Stimulated activated CD8-positive, alpha-beta memory T cell treated with anti-CD3 and anti-CD28 coated beads, Interleukin-2, amount 100 ng/mL, for 1 hour (primary cell): ENCODE results near the gene ST6GALNAC4.
A peak's percentile ranks its signal among the peaks of the same experiment; 100 is the strongest.

ENCODE experiments used
- DNase-seq, 2 donors: peaks; one replicate each; pipeline ENCODE4 v3.0.0-alpha.2; 2020; ENCODE audit warnings: low read depth in 2 of 2

ST6GALNAC4 gene

DNA sequence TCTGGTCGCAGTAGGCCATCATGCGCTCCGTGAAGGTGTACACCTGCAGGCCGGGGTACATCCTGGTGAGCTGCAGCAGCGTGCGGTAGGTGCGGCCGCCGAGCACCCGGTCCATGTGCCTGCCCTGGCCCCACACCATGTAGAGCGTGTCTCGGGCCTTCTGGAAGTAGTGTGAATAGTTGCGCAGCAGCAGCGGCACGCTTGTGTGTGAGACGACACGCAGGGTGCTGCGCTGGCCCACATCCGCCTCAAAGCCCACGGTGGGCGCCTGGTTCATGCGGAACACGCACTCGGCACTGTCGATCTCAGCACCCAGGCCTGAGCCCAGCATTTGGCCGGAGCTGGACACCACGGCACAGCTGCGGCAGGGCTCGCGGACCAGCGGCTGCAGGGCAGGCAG is 4.5 kb downstream of the ST6GALNAC4 start:
- DNase-seq: no peak

- no peak for DNase-seq
These were observed 6.1 kb downstream of the ST6GALNAC4 start for GRCh38 chr9:127910613-127911205.

DNA sequence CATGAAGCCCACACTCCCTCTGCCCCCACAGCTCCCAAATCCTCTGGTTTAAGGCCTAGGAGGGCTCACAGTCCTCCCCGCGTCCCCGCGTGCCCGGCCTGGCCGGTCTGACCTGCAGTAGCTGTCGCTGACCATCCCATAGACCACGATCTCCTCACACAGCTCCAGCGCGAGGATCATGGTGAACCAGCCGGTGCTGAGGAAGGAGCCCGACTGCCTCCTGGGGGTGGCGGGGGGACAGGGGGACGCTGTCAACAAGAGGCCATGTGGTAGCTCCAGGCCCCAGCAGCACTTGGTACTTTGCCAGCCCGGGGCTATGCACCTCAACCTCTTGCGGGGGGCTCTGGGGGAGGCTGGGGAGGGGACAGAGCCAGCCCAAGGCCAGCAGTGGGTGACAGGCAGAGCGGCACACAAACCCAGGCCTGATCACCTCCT is 7.0 kb downstream of the ST6GALNAC4 start:
- no peak for DNase-seq

GRCh38 chr9:127908660-127908926 is 8.2 kb downstream of the ST6GALNAC4 start:
- no peak for DNase-seq

DNA sequence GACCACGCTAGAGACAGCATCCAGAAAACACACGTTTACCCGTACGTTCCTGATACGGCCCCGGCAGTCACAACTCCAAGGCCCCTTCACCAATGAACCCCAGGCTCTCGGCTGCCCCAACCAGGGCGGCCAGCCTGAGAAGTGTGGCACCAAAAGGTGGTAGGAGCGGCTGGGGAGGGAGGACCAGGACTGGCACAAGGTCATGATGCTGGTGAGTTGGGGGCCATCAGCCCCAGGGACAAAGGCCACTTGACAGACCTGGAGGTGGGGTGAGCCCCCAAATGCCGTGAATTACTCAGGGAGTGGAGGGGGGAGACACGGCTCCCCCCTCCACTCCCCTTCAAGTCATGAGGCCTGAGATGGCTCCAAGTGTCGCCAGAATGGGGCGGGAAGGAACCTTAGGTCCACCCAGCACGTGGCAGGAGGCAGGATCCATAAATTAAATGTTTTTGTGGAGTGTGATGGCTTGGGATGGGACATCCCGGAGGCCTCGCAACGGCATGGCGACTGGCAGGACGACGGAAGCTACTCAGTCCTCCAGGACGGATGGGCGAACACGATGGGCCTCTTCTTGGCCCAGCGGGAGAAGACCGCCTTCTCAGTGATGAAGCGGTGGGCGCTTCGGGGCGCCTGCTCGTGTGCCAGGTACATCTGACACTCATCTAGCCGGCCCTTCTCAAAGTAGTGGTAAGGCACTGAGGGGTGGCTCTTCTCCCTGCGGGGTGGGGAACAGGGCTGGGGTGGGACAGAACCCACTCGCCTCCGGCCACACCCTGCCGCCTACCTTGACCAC is 8.8 kb downstream of the ST6GALNAC4 start:
- no peak for DNase-seq

DNA sequence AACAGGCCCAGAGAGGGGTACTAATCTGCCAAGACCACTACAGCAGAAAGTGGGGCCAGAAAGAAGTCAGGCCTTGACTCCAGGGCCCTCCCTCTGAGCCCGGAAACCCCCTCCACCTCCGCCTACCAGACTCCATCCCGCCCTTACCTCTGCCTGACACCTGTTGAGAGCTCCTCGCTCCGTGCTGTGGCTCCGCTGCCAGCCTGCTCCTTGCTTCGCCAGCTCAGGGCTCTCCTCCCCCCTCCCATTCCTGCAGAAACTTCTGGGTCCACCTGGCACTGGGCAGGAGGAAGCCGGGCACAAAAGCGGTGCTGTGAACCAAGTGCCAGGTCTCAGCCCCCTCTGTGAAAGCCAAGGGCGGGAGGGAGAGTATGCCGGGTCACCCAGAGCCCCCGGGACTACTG is 11.1 kb downstream of the ST6GALNAC4 start:
- peak; percentile 47 to 53 for DNase-seq

GRCh38 chr9:127905004-127905728 is 11.7 kb downstream of the ST6GALNAC4 start:
- peak in 1 of 2 donors; percentile 44 for DNase-seq

DNA sequence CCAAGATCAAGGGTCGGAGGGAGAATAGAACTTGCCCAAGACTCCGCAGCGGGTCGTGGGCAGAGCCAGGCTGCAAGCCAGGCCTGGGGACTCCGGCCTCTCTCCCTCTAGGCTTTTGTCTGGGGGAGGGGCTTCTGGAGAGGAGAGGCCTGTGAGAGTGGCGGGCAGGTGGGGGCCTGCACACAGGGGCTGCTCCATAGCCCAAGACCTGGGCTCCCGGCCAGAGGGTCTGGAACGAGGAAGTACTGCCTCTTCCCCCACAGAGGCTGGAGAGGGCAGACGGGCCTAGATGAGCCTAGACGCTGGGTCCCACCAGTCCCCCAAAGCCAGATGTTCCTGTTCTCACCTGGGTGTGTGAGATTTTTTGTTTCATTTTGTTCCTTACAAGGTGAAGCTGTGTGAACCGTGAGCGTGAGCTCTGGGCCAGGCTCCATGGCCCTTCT is 12.3 kb downstream of the ST6GALNAC4 start:
- no peak for DNase-seq

DNA sequence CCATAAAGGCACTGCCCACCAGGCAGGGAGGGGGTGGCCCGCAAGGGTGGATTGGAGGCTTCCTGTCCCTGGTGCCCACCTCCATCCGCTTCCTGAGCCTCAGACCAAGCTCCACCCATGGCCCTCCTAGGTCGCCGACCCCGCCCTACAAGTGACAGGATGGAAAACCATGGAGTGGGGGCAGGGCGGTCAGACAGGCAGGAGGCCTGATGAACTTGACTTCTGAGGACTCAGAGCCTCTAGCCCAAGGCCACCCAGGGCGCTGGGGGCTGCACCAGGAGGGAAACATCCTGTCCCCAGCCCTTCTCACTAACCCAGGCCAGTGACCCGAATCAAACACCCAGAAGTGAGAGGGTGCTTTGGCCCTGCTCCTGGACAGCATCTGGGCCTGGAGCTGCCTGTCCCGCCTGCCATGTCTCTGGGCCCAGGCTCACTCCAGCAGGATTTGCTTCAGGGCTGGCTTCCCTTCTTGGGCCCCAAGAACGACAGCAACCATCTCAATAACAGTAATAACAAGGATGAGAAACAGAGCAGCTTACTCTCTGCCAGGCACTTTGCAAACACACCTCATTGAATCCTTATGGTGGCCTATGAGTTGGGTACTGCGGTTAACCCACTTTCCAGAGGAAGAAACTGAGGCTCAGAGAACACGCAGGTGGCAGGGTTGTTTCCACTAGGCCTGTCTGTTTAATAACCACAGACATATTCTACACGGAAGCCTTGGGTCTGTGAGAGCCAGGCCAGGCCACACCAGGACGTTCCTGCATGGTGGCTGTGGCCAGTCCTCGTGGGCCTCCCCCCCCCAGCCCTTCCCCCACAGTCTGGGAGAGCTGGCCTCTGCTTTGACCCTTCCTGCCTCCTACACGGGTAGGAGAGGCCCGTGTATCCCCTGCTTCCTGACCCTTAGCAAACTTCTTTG is 13.0 kb downstream of the ST6GALNAC4 start:
- peak in 1 of 2 donors; percentile 58 for DNase-seq

GRCh38 chr9:127899128-127899943 is 17.5 kb downstream of the ST6GALNAC4 start, which contains the start of gene ST6GALNAC6:
ST6GALNAC6 (minus strand) TSS chr9:127899603; CDS start chr9:127897981, 1,622 bp downstream.
- peak in 1 of 2 donors; percentile 50 for DNase-seq

DNA sequence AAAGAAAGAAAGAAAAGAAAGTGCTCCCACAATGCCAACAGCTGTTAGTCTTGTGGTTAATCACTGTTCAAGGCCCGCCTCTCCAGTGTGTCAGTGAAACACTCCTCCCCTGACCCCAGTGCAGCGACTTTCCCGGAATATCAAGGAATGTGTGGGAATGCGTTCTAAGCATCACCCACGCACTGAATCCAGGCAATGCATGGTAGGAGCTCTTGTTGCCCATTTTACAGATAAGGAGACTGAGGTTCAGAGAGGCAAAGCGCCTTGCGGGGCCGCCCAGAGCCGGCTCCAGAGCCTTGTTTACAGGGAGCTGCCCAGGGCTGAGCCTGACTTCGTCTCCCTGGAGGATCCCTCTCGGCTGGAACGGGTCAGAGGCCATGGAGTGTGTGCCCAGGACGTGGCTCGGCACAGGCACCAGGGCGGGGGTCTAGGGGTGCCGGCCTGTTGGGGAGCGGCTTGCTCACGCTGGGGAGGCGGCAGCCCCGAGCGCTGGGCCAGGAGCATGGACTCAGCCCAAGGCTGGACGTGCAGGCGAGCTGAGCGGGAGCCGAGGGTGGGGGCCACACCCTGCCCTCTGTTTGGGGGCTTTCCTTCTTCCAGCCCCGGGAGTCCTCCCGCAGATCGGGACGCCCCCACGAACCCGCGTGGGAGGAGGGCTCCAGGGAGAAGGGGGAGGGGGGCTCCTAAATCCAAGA is 18.3 kb downstream of the ST6GALNAC4 start:
- DNase-seq: no peak

DNA sequence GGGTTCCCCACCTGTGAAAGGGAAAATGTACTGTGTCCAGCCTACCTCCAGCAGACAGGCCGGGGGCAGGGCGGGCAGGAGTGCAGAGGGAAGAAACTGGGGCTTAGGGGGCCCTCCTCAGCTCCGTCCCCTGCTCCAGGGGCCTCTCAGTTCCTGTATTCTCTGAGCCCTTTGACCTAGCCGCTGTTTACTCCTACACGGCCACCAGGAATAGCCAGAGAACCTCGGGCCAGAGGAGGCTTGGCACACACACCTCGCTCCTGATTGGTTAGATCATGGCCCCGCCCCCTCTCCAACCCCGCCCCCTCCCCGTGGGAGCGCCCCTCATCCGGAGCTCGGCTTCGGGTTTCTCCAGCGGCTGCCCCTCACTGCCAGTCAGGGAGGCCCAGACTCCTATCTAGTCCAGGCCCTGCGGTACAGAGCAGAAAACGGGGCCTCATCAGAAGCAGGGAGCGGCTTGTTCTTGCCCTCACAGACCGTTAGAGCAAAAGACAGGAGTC is 19.6 kb downstream of the ST6GALNAC4 start:
- no peak for DNase-seq

- DNase-seq: no peak
These were observed 20.2 kb downstream of the ST6GALNAC4 start for GRCh38 chr9:127896395-127897192.

DNA sequence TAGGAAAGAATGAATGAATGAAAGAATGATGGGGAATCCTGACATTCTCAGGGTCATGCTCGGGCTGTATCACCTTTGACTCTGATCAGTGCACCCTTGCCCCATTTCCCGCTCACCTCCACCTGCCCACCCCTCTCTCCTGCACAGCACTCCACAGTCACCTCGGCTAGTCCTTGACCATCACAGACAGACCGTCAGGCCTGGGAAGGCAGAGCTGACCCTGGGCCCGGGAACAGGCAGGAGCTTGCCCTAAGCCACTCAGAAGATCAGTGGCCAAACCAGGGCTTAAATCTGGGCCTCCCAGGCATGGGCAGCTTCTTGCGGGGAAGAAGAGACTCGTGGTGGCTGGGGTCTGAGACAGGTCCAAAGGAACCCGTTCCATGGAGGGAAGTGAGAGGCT is 21.0 kb downstream of the ST6GALNAC4 start:
- DNase-seq: no peak

DNA sequence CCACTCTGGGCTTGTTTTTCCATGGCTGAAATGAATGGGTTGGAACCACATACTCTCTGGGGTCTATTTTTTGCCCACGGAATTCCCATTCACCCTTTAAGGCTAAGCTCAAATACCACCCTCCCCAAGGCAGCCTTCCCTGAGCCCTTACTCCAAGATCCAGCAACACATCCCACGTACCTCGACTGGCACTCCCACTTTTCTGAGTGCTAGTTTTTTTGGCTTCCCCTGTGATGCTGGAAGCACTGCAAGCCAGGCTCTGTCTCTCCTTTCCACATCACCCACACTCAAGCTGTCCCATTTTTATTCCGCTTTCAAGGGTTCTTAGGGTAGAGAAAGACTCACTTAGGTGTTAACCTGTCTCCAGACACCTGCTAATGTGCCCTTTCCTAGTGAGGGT is 23.4 kb downstream of the ST6GALNAC4 start:
- DNase-seq: no peak

DNA sequence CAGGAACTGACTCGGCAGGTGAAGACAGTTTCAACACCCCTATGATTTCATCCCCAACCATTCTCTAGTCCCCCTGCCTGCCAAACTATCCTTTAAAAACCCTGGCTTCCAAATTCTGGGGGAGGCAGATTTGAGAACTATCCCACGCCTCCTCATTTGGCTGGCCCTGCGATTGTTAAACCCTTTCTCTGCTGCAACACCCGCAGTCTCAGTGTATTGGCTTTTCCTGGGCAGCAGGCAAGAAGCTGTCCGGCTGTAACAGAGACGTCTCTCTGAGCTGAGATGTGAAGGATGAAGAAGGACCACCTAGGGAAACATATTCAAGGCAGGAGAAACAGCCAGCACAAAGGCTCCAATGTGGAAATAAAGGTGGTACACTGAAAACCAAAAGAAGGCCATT is 24.0 kb downstream of the ST6GALNAC4 start:
- DNase-seq: no peak

DNA sequence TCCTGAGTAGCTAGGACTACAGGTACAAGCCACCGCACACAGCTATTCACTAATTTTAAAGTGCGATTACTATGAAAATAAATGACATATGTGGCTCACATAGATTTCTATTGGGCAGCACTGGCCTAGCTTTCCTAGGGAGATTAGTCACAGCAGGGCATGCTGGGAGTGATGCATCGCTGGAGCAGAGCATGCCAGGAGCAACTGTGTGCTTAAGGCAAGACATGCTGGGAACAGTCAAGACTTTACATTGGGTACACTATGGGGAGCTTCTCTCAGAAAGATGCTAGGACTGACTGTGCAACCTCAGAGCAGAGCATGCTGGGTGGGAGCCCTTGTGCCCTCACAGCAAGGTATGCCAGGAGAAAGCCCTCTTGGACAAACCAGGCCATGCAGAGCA is 26.8 kb downstream of the ST6GALNAC4 start:
- no peak for DNase-seq

- DNase-seq: no peak
These were observed 29.0 kb downstream of the ST6GALNAC4 start for GRCh38 chr9:127887792-127888191.

GRCh38 chr9:127886401-127886972 is 30.4 kb downstream of the ST6GALNAC4 start:
- no peak for DNase-seq
